Stimulated activated CD4-positive, alpha-beta T cell treated with anti-CD3 and anti-CD28 coated beads, Interleukin-15, amount 100 ng/mL, for 24 hours (primary cell): ENCODE measurements around the gene KIFC3.
"Not testable (repeated sequence)": the region's sequence is repeated elsewhere in the genome, so short reads cannot be mapped to it uniquely, and the experiment has no call there.

Experiments
- DNase-seq: peaks from one replicate; pipeline ENCODE4 v3.0.0-alpha.2; 2020

KIFC3 gene

DNA sequence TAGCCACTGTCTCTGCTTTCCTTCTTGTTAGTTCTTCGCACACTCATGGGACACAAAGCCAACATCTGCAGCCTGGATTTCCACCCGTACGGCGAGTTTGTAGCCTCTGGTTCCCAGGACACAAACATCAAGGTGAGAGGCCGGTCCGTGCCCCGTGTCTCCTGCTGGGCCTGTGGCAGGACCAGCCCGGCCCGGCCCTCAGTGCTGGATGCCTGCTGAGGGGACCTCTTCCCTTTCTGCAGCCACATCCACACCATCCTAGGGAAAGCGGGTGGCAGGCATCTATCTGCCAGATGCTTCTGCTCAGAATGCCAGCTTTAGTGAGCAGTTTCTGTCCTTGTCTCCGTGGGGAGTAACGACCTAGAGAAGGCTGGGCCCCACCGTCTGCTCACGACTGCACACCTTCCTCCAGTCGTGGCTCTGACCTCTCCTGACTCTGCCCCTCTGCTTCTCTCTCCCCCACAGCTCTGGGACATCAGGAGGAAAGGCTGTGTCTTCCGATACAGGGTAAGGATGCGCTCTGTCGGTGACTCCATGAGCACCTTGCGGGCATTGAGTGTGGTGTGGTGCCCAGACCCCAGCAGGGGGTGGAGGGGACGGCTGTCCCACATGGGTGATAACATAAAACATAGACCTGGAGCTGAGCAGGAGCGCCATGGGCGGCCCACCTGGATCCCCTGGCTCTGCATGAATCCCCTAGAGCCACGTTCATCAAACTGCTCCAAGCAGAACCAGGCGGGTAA lies 51.3 kb downstream of the KIFC3 start:
- no peak for DNase-seq

DNA sequence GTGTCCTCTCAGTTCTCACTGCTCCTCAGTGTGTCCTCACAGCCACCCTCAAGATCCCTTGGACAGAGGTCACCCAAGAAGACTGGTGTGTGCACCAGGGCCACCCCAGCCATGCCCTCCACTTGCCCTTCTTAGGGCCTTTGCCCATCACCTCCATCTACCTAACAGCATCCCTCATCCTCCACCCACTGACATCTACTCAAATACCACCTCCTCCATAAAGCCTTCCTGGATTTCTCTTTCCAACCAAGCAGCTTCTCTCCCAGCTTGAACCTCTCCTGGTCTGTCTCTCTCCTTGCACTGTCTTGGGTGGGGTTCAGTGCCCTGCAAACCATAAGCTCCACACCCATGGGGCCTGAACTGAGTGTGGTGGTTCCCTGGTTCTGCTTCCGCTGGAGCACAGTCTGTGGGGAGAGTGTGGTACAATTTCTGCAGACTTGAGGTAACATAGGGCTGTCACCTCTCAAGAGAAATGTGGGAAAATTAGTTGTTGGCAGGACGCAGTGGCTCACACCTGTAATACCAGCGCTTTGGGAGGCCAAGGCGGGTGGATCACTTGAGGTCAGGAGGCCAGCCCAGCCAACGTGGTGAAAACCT lies 52.3 kb downstream of the KIFC3 start:
- DNase-seq, result no peak

DNA sequence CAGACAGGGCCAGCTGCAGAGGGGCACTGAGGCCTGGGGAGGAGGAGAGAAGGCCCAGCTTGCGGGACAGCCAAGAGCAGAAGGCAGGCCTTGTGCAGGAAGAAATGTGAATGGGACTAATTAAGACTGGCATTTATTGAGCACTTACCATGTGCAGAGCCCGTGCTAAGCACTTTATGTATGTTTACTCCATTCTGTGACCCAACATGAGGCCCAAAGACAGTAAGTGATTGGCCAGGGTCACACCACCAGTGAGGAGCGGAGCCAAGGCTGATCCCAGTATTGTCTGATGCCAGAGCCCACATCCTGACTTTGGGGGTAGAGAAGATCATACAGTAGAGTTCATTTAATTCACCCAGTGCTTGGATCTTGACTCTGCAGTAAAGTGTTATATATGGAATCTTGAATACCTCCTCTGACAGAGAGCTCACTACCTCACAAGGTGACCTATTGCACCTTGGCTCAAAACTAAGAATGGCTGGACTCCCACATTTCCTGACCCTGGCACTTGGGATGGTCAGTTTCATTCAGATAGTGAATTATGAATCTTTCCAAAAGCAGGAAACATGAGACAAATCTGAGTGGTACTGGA lies 53.1 kb downstream of the KIFC3 start:
- no peak for DNase-seq

DNA sequence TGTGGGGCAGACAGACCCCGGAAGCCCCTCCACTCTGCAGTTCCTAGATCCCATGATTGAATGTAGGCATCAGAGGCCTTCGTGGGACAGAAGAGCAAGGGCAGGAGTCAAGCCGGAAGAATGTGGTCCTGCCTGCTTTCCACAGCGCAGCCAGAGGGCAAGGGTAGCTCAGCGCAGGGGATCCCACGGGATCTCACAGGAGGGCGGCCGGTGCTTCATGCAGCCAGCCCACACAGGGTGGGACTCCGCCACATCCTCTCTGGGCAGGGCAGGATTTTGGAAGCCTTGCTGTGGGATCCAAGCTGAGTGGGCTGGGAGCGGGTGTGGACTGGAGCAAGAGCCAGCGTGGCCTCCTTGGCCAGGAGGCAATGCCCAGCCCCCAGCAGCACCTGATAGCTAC lies 53.7 kb downstream of the KIFC3 start:
- no peak for DNase-seq

DNA sequence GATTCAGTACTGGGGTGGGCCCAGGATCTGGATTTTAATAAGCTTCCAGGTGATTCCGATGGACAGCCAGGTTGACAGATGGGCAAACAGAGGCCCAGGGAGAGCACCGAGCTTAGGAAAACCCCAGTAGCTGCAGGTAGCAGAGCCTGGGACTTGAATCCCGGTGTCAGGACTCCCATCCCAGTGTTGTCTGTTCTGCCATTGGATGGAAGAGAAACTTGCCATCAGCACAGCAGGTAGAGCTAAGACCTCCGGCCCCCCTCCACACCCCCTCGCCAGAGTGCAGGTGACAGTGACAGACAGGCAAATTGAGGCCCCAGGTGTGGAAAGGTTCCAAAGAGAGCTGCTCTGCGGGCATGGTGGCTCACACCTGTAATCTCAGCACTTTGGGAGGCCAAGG lies 54.3 kb downstream of the KIFC3 start:
- no peak for DNase-seq

DNA sequence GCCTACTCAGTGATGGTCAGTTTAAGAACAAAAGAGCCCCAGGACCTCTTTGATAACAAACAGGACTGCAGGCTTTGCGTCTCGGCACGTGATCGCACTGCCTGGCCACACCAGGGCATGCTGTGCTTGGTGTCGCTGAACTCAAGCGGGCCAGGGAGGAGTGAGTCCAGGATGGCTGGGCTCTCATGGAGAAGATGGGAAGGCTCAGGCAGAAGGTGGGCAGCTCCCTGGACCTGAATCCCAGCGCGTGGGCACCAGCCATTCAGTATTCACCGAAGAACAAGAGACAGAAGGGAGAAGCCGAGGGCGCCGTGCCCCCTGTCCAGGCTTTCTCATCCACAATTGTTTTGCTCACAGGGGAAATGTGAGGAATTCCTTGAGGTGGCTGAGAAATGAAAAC lies 54.8 kb downstream of the KIFC3 start:
- DNase-seq, result no peak

DNA sequence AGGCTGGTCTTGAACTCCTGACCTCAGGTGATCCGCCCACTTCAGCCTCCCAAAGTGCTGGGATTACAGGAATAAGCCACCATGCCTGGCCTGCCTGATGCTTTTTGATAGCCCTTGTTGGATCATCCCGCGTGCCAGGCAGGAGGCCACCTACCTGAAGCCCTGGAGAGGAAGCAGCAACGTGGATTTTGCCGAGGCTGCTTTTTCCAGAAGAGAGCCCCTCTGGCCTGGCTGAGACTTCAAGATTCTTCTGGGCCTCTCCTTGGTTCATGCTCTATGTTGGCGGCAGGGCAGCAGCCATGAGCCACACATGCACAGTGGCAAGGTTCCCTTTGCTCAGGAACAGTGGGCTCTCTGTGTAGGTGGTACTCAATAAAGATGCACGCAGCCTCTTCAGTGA lies 55.2 kb downstream of the KIFC3 start:
- no peak for DNase-seq

DNA sequence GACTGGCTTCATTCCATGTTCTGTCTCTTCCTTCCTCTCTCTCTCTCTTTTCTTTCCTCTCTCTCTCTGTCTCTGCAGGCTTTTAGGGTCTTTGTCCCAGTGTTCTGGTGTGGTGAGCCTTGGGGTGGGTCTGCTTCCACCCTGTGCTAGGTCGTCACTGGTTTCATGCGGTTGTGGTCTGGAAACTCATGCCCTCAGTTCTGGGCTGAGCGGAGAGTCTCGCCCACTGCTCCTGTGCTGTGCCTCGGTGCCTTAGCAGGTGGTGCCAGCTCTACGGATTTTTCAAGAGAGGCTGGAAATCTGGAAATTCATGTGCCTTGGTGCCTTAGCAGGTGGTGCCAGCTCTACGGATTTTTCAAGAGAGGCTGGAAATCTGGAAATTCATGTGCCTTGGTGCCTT lies 56.0 kb downstream of the KIFC3 start:
- not testable (repeated sequence) for DNase-seq

DNA sequence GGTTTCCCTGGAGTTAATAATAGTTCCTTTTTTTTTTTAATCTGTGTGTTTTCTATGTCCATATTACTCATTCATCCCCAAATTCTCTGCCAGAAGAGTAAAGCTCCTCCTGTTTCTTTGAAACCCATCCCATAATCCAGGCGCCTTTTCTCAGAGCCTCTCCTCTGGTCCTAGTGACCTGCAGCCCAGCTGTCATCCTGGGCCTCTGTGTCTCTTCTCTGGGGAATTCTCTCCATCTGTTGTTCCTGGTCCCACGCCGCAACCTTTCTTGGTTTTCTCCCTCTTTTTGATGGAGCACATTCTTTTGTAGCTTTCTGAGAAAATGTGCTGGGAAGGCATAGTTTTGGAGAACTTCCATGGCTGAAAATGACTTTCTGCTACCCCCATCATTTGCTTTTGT lies 56.5 kb downstream of the KIFC3 start:
- no peak for DNase-seq

DNA sequence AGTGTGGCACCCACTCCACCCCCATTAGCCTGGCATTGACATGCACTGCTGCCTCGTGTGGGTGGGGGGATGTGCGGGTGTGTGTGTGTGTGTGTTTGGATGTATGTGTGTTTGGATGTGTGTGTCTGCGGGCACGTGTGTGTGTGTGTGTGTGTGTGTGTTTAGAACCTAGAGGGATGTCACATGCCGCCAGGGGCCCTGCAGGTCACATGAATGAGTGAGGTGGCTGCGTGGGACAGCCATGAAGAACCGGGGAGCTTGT lies 57.7 kb downstream of the KIFC3 start:
- DNase-seq, result no peak

DNA sequence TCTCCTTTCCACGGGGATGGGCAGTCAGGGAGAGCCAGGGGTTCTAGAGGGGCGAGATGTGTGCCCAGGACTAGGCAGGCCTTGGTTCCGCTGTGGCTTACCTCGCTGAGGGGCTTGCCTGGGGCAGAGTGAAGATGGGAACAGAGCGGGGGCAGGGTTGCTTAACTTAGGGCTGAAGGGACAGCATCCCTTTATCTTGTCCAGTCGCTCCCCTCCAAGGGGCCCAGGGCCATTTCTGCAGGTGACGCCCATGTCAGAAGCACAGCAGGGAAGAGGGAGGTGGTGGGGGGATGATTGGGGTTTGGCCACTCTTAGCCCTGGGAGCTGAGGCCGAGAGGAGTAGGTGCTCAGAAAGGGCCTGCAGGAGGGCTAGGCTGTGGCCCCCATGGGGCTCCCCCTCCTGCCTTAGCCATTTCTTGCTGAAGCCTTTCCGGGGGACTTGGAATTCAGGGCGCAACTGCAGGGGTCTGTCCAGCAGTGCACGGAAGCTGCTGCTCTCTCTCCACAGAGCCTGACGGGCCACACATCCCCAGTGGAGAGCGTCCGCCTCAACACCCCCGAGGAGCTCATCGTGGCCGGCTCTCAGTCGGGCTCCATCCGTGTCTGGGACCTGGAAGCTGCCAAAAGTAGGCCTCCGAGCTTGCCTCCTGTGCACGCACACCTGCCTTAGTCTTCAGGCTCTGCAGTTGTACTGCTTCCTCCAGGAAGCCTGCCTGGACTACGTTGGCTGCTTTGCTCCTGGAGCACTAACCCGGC lies 58.2 kb downstream of the KIFC3 start:
- no peak for DNase-seq

DNA sequence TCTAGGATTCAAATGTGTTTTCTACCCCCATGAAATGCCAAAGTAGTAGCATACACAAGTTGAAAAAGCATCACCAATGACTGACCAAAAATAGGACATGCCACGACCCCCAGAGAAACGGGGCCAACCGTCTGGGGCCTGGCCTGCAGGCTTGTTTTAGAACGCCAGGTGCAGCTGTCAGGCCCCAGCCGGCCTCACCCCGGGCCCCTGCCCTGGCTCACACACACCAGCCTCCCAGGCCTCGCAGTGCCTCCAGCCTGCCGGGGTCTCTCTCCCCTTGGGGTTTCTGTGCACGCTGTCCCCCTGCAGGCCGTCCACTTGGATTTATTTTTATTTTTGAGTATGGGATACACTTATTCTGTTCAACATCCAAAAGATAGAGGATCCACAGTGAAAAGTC lies 58.8 kb downstream of the KIFC3 start:
- DNase-seq, result no peak

DNA sequence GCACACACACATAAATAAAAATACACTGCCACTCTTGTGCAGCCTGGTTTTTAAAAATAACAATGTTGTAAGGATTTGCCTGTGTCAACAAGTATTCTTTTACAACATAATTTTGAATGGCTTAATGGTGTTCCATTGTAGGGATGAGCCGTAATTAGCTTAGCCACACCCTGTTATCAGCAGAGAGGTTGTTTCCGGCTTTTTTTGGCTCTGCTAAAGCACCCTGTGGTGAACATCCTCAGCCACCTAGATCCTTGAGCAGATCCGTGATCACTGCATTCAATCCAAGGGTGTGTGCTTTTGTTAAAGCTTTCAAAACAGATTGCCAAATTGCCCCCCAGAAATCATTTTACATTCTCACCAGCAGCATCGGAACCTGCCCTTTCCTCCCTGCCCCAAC lies 59.7 kb downstream of the KIFC3 start:
- no peak for DNase-seq

DNA sequence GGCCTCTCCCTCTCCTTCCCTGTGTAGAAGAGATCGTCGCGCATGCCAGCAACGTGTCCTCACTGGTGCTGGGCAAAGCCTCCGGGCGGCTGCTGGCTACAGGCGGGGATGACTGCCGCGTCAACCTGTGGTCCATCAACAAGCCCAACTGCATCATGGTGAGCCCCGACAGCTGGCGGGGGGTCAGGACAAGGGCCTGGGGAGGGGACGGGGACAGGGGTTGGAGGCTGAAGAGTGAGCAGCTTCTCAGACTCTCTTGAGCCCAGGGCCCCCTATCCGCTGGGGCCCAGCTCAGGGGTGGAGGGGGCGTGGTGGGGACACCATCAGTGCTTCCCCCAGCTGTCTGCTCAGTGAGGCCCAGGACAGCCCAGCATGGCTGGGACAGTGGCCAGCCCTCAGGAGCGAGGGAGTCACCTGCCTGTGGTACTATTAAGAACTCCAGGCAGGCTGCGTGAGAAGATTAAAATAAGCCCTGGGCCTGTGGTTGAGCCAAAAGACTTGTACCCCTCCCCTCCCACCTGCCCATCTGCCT lies 60.6 kb downstream of the KIFC3 start:
- no peak for DNase-seq

DNA sequence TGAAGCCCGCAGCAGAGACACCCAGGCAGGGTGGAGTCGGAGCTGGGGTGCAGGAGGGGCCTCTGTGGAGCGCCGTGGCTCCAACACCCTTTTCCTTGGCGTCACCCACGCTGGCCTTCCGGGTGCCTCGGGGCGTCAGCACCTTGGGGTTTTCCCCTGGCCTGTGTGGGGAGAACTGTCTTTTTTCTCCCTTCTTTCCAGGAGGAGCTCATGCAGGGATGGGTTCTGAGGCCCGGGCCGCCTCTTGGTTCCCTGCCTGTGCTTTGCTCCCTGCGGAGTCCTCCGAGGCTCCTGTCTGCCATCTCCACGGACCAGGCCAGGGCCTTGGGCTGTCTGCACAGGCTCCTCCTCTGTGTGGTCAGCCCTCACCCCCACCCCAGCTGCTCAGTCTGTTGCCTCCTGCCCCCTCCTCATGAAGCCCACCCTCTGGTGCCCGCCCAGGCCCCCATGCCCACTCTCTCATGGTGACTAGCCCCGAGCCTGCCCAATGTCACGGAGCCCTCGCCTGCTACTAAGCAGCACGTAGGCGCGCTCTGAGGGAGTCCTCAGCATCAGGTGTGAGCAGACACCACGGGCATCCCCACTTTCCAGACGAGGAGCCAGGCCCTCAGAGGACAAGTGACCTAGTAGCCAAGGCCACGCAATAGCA lies 61.7 kb downstream of the KIFC3 start:
- DNase-seq, result no peak

DNA sequence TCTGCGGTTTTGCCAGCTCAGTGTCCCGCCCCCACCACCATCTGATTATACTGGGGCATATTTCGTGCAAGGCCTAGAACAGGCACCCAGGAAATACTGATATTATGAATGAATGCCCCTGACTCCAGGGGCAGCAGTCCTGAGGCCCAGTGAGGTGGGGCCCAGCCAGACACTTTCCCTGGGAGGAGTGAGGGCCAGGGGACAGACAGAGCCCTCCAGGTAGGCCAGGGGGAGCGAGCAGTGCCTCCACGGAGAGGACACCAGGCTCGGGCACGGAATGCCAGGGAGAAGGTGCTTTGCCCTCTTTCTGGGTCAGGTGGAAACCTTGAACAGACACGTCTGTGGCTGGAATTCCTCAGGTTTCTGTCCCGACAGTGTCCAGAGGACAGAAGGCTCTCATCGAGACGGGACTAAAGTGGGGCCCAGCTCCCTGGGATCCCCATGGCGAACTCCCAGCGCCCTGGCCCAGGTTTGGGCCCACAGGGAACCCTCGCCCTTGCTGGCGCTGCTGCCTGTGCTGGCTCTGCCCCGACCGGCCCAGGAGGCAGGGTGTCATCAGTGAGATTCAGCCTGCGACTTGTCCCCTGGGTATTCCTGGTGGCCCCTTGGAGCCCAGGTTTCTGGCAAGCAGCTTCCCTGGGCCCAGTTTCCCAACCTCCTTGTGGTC lies 62.4 kb downstream of the KIFC3 start:
- DNase-seq, result no peak

DNA sequence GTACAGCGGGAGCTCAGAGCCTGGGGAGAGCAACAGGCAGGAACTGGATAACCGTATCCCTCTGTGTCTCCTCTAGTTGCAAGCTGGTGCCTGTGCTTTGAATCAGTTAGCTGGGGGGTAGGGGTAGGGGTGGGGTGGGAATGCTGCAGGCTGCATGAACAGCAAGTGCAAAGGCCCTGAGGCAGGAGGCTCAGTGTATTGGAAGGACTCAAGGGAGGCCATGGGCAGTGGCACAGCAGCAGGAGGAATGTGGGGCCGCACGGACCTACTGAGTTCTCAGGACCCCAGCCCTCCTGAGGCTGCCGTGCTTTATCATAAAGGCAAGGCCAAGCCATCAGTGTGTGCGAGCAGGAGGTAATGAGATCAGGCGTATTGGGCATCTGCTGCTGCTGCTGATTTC lies 63.4 kb downstream of the KIFC3 start:
- no peak for DNase-seq

DNA sequence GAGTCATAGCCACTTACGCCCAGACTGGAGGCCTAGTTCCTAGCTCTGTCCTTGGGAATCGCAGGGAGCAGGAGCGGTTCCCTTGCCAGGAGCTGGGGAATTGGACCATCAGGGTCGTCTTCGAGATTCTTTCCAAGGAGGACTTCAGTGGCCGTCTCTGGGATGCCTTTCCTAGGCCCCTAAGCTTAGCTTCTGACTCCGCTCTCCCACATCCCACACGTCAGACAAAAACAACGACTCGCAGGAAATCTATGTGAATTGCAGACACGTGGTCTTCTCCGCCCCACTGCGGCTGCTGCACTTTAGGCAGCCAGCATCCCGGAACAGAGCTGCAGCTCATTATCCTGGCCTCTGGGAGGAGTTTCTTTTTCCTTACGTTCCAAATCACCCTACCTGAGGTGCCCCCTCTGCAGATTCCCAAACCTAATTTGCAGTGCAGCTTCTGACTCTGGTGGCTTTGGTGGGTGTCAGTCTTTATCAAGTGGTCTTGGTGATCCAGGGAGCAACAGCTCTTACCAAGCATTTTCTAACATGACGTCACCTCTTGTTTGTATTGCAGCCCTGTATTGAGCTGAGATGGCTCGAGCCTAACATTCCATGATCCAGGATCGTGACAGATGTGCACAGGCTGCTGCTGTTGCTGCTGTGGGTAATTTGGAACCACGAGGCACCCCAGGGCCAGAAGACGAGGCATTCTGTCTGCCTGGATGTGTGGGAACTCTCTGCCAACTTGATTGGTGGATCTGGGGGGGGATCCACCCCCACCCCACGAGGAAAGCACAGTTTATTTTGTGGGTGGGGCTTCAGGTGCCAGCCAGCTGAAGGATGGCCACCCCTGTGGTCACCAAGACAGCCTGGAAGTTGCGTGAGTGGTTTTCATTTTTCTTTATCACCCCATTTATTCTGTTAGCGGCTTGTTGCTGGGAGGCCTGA lies 65.6 kb downstream of the KIFC3 start:
- peak; percentile 61 for DNase-seq

DNA sequence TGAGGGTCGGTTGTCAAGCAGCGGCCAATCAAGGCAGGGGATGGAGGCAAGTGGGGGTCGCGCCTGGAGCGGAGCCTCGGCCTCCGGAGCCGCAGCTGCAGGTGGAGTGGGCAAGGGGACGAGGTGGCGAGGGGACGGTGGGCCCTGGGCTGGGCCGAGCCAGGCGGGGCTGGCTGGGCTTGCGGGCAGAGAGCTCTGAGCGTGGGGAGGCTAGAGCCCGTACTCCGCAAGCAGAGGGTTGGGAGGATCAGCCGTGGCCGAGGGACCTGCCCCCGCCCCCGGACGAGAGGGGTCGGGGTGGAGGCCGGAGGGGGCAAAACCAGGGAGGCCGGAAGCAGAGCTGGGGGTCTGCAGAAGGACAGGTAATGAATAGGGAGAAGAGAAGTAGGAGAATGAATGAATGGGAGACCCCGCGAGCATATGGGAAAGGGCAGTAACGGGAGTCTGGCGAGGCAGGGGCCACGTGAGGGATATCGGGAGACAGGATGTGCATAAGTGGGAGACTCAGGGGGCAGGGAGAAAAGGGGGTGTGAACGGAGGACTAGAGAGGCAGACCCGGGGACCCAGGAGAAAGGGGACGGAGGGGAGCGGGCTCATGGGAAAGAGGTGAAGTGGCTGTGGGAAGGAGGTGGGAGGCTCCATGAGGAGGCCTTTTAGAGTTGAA lies 66.4 kb downstream of the KIFC3 start, which contains the start of gene KATNB1:
Gene KATNB1, plus strand, starts transcription at position 16 of the 664 bp plus-strand sequence. CDS start 1,474 bp downstream, outside the sequence.
- no peak for DNase-seq

DNA sequence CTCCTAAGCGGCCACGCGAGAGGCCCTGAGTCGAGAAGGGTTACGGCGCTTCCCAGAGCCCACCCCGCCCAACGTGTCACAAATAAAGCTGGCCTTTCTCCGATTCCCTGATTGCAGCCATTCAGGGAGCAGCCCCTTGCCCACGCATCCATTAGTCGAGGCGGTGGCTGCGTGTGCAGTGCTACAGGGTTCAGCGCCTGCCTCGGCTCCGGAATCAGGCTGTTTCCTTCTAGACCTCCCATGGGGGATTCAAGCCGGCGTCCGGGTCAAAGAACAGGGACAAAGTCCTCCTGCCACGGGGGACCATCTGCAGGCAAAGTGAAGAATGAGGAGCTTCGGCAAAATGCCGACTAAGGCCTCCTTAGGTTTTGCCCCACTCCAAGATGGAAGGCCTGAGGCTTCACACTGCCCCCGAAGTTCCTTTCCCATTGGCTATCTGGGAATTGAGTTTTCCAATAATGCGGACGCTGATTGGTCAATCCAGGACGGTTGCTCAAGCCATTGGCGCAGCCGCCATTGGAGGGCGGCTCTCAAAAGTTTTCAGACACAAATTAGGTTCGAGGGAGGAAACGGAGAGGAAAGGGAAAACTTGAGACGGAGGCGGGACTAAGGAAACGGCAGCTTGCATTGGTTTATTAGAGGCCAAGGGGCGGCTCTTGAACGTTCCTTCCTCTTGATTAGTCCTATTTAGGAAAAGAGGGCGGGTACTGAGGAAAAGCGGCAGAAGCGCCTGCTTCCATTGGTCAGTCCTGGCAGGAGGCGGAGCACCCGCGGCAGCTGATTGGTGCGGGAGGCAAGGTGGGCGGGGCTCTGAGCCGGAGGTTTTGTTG lies 67.2 kb downstream of the KIFC3 start:
- DNase-seq, result peak; percentile 99
